CD14-positive monocyte (primary cell): Measurements from ENCODE around the gene SH2B3. TPM values are rescaled to one million over a fixed set of nuclear protein-coding genes. Genes with fewer than 3 reads are reported as not detected.

Source experiments
- DNase-seq, 3 donors: peaks; one replicate each; pipeline ENCODE4 v3.0.0-alpha.2; 2011 to 2022
- H2AFZ ChIP-seq: 2 replicates; pipeline ENCODE4 v1.6.0; 2012; ENCODE audit warnings: mild to moderate bottlenecking, low read depth, low read length, inconsistent platforms; ENCODE audit not compliant: insufficient read depth, poor library complexity, severe bottlenecking
- H3K27ac ChIP-seq, 2 donors: 1 replicate in 1 of 2; 2 replicates in 1 of 2; pipeline ENCODE4 v1.5.1; 2012 to 2013; ENCODE audit warnings: low read length in 2 of 2, control low read depth in 1 of 2, inconsistent platforms in 1 of 2, low read depth in 1 of 2, mild to moderate bottlenecking in 1 of 2
- H3K27me3 ChIP-seq, 2 donors: one replicate each; pipeline versions ENCODE4 v1.6.0 to v1.6.1; 2011 to 2013; ENCODE audit warnings: low read length in 2 of 2; ENCODE audit not compliant: control insufficient read depth in 2 of 2, insufficient read depth in 2 of 2
- H3K36me3 ChIP-seq, 2 donors: replicated peaks in 1 of 2; 1 replicate in 1 of 2; 2 replicates in 1 of 2; pipeline versions ENCODE4 v1.5.1 to v1.6.1; 2012 to 2013; ENCODE audit warnings: low read length in 2 of 2, control low read depth in 1 of 2, inconsistent platforms in 1 of 2, mild to moderate bottlenecking in 1 of 2; ENCODE audit not compliant: insufficient read depth in 2 of 2, control insufficient read depth in 1 of 2
- H3K4me1 ChIP-seq, 2 donors: 1 replicate in 1 of 2; 2 replicates in 1 of 2; pipeline versions ENCODE4 v1.5.1 to v1.6.1; 2012 to 2013; ENCODE audit warnings: low read length in 2 of 2, control low read depth in 1 of 2, inconsistent platforms in 1 of 2, mild to moderate bottlenecking in 1 of 2, moderate library complexity in 1 of 2; ENCODE audit not compliant: insufficient read depth in 2 of 2, control insufficient read depth in 1 of 2
- H3K4me2 ChIP-seq: replicated peaks from 2 replicates; pipeline ENCODE3; 2012; ENCODE audit warnings: low read length, moderate library complexity, mild to moderate bottlenecking; ENCODE audit not compliant: poor library complexity, severe bottlenecking; ENCODE audit errors: extremely low read depth
- H3K4me3 ChIP-seq, 3 experiments: fragments of 200-600 bp in 1 of 3; sonication (generic) in 1 of 3; replicated peaks in 1 of 3; 1 replicate in 2 of 3; 2 replicates in 1 of 3; pipeline ENCODE4 v1.5.1; 2011 to 2013; ENCODE audit warnings: low read length in 3 of 3, mild to moderate bottlenecking in 3 of 3, control low read depth in 2 of 3, low read depth in 2 of 3, inconsistent platforms in 1 of 3, moderate library complexity in 1 of 3
- H3K79me2 ChIP-seq: 2 replicates; pipeline ENCODE4 v1.6.0; 2012; ENCODE audit warnings: mild to moderate bottlenecking, control low read depth, inconsistent platforms, low read length, moderate library complexity; ENCODE audit not compliant: insufficient read depth
- H3K9ac ChIP-seq: 2 replicates; pipeline ENCODE4 v1.6.0; 2017; ENCODE audit warnings: low read length, mild to moderate bottlenecking; ENCODE audit not compliant: insufficient read depth, poor library complexity, severe bottlenecking
- H3K9me3 ChIP-seq, 2 donors: replicated peaks in 1 of 2; 1 replicate in 1 of 2; 2 replicates in 1 of 2; pipeline versions ENCODE4 v1.5.1 to v1.6.1; 2012 to 2013; ENCODE audit warnings: low read length in 2 of 2, control low read depth in 1 of 2; ENCODE audit not compliant: control insufficient read depth in 1 of 2, insufficient read depth in 1 of 2
- H4K20me1 ChIP-seq: 2 replicates; pipeline ENCODE4 v1.6.0; 2012; ENCODE audit warnings: mild to moderate bottlenecking, low read length, control low read depth, moderate library complexity; ENCODE audit not compliant: insufficient read depth
- H3K27ac Mint-ChIP-seq, 7 donors: one replicate each; pipeline ENCODE4 v1.8.0; 2020; ENCODE audit warnings: mild to moderate bottlenecking in 7 of 7, mixed read lengths in 7 of 7, moderate library complexity in 6 of 7, inconsistent platforms in 2 of 7
- H3K27me3 Mint-ChIP-seq, 3 donors: one replicate each; pipeline ENCODE4 v1.8.0; 2021 to 2022; ENCODE audit warnings: low read depth in 3 of 3, mild to moderate bottlenecking in 3 of 3, mixed read lengths in 3 of 3, moderate library complexity in 3 of 3, inconsistent platforms in 1 of 3
- H3K36me3 Mint-ChIP-seq, 2 donors: one replicate each; pipeline ENCODE4 v1.8.0; 2020; ENCODE audit warnings: mixed read lengths in 2 of 2, inconsistent platforms in 1 of 2, mild to moderate bottlenecking in 1 of 2
- H3K4me1 Mint-ChIP-seq: one replicate; pipeline ENCODE4 v1.8.0; 2020; ENCODE audit warnings: mild to moderate bottlenecking, mixed read lengths
- H3K4me3 Mint-ChIP-seq, 2 donors: one replicate each; pipeline ENCODE4 v1.8.0; 2020; ENCODE audit warnings: mild to moderate bottlenecking in 2 of 2, mixed read lengths in 2 of 2, moderate library complexity in 1 of 2
- H3K9me3 Mint-ChIP-seq, 7 donors: one replicate each; pipeline ENCODE4 v1.8.0; 2020 to 2022; ENCODE audit warnings: mixed read lengths in 7 of 7, mild to moderate bottlenecking in 6 of 7, moderate library complexity in 6 of 7, inconsistent platforms in 2 of 7
- WGBS: methylation state at CpG from one replicate; pipeline ENCODE4 v1.1.5; 2013; ENCODE audit warnings: missing lambda C conversion rate; ENCODE audit not compliant: insufficient coverage; 5-methylcytosine and 5-hydroxymethylcytosine counted together
- intact Hi-C, 2 donors: fragments of 100-400 bp; cut with micrococcal nuclease; formaldehyde crosslinking; loops; one replicate each; pipeline versions ENCODE4 v1.15.0 to v1.15.1; 2023
- polyA plus RNA-seq, 3 donors: library from polyadenylated mRNA; depleted of rRNA in 1 of 3; unstranded in 2 of 3; stranded (reverse) in 1 of 3; fragments of 300-500 nt in 2 of 3; fragments of >200 nt in 1 of 3; fragmentation: Illumina TruSeq in 2 of 3; gene quantifications; 1 replicate in 2 of 3; 2 replicates in 1 of 3; pipeline ENCODE4 v1.2.3, GENCODE V29; 2012 to 2021
- TF ChIP-seq, protein P1 (sequence below): fragments of 200-600 bp; IDR thresholded peaks from one replicate; pipeline ENCODE4 v1.8.0; 2022; ENCODE audit warnings: antibody characterized with exemption, mild to moderate bottlenecking

SH2B3 gene
- polyA plus RNA-seq, 3 donors = 15.2 to 136 (median 33.5) TPM

DNA sequence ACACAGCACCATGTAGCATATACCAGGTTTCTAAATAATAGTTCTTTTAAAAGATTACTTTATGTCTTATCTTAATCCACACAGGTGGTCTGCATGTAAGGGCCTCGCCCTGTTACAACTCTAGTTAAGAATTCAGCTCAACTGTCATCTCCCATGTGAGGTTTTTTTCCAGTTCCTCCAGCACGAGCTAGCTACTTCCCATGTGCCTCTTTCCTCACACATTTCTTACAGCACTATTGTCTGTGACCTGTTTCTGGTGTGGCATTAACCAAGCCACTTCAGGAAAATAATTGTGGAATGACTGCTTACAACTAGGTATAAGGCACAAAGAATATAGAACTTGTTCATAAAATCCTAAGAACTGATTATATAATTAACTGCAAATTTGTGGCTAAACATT lies 65.5 kb downstream of the SH2B3 start:
- Histone ChIP-seq H3K36me3 (peaks cover 50 to 88% of the 10 kb centered on the region in 2 donors), H3K9me3 (no peaks in the 10 kb centered on the region), H3K4me1 (no peaks in the 10 kb centered on the region), H3K4me2 (no peak overlapping the region), H3K27me3 (no peaks in the 10 kb centered on the region), H3K27ac (peak overlapping the region in 1 of 2 donors; percentile 26), H3K4me3 (no peak overlapping the region), H3K79me2 (no peaks in the 10 kb centered on the region), H3K9ac (no peak overlapping the region), H2AFZ (no peak overlapping the region), H4K20me1 (no peaks in the 10 kb centered on the region)
- Mint-ChIP-seq H3K27ac (peak overlapping the region in 4 of 7 donors; percentile 12 to 35 (median 22)), H3K9me3 (peaks cover 0 to 3% (median 0%) of the 10 kb centered on the region in 7 donors), H3K36me3 (peaks cover 56 to 83% of the 10 kb centered on the region in 2 donors), H3K4me1 (no peaks in the 10 kb centered on the region), H3K4me3 (no peak overlapping the region), H3K27me3 (no peaks in the 10 kb centered on the region)
- TF ChIP-seq, protein P1, sequence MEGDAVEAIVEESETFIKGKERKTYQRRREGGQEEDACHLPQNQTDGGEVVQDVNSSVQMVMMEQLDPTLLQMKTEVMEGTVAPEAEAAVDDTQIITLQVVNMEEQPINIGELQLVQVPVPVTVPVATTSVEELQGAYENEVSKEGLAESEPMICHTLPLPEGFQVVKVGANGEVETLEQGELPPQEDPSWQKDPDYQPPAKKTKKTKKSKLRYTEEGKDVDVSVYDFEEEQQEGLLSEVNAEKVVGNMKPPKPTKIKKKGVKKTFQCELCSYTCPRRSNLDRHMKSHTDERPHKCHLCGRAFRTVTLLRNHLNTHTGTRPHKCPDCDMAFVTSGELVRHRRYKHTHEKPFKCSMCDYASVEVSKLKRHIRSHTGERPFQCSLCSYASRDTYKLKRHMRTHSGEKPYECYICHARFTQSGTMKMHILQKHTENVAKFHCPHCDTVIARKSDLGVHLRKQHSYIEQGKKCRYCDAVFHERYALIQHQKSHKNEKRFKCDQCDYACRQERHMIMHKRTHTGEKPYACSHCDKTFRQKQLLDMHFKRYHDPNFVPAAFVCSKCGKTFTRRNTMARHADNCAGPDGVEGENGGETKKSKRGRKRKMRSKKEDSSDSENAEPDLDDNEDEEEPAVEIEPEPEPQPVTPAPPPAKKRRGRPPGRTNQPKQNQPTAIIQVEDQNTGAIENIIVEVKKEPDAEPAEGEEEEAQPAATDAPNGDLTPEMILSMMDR = no peak
- WGBS = 90% methylated on average over 1 of the region's 2 CpGs
- DNase-seq = no peak
- intact Hi-C loops = no loop called here

DNA sequence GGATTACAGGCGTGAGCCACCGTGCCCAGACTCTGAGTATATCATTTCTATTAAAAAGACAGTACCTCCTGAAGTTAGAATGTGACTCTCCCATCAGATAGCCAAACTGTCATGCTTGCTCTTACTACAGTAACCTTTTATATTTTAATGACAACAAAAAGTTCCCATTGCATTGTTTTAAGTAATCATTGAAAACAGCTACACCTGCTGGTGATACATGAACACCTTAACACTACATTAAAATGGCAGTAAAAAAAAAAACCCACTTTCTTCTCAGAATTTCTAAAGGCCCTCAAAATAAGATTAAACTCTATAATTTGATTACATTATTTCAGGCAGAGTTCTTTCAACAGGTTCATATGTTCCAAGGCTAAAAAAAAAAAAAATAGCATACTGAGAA lies 76.7 kb downstream of the SH2B3 start:
- 100% methylated on average over 2 of the region's 2 CpGs for WGBS
- Histone ChIP-seq H3K4me1 (no peaks in the 10 kb centered on the region), H3K36me3 (peaks cover 73 to 97% of the 10 kb centered on the region in 2 donors), H3K27ac (no peak overlapping the region), H4K20me1 (no peaks in the 10 kb centered on the region), H3K9me3 (no peaks in the 10 kb centered on the region), H3K4me3 (no peak overlapping the region), H3K4me2 (no peak overlapping the region), H3K79me2 (no peaks in the 10 kb centered on the region), H3K27me3 (no peaks in the 10 kb centered on the region), H3K9ac (no peak overlapping the region), H2AFZ (no peak overlapping the region)
- no peaks in the 10 kb centered on the region for H3K27me3 Mint-ChIP-seq
- TF ChIP-seq, protein P1 = peak; percentile 31
- DNase-seq = no peak
- no peaks in the 10 kb centered on the region for H3K4me1 Mint-ChIP-seq
- no peak overlapping the region for H3K4me3 Mint-ChIP-seq
- no peaks in the 10 kb centered on the region for H3K9me3 Mint-ChIP-seq
- intact Hi-C loops = no loop called here
- peak overlapping the region in 3 of 7 donors; percentile 18 to 61 (median 60) for H3K27ac Mint-ChIP-seq
- H3K36me3 Mint-ChIP-seq = peaks cover 59 to 86% of the 10 kb centered on the region in 2 donors
